GM13977 (cell line): Measurements from ENCODE around the gene PREP.
"Not testable (repeated sequence)": the region's sequence is repeated elsewhere in the genome, so short reads cannot be mapped to it uniquely, and the experiment has no call there.

Experiments used
- DNase-seq: peaks from one replicate; pipeline ENCODE4 v3.0.0; 2012; ENCODE audit warnings: low spot score
- in situ Hi-C: fragments of 300-500 bp; cut with MboI; formaldehyde crosslinking; loops from one replicate; pipeline ENCODE4 v1.12.0; 2022; ENCODE audit warnings: low sequenced_read_pairs, low pct_unique_long_range_greater_than_20kb, mixed read lengths, inconsistent platforms; ENCODE audit not compliant: unreplicated experiment
- TF ChIP-seq, protein P1 (sequence below): IDR thresholded peaks from 2 replicates; pipeline ENCODE4 v1.5.1; 2012; ENCODE audit warnings: mild to moderate bottlenecking, control low read depth; ENCODE audit not compliant: insufficient read depth; ENCODE audit errors: extremely low read depth, missing control alignments

PREP gene

DNA sequence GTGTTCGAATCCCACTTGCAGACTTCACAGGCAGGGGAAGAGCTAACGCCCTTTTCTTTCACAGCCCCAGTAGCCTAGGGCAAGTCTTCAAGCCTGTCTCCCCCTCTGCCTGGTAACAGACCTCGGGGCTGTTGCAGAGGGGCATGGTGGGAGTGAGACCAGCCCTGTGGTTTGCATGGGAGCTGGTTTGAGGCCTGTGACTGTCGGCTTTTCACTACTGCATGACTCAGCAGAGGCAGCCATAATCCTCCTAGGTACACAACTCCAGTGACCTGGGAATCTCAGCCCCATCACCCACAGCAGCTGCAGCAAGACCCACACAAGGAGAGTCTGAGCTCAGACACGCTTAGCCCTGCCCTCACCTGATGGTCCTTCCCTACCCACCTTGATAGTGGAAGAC is 167.7 kb downstream of the PREP start:
- no peak for DNase-seq
- TF ChIP-seq, protein P1, sequence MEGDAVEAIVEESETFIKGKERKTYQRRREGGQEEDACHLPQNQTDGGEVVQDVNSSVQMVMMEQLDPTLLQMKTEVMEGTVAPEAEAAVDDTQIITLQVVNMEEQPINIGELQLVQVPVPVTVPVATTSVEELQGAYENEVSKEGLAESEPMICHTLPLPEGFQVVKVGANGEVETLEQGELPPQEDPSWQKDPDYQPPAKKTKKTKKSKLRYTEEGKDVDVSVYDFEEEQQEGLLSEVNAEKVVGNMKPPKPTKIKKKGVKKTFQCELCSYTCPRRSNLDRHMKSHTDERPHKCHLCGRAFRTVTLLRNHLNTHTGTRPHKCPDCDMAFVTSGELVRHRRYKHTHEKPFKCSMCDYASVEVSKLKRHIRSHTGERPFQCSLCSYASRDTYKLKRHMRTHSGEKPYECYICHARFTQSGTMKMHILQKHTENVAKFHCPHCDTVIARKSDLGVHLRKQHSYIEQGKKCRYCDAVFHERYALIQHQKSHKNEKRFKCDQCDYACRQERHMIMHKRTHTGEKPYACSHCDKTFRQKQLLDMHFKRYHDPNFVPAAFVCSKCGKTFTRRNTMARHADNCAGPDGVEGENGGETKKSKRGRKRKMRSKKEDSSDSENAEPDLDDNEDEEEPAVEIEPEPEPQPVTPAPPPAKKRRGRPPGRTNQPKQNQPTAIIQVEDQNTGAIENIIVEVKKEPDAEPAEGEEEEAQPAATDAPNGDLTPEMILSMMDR: no peak
- in situ Hi-C loops: no loop called here

DNA sequence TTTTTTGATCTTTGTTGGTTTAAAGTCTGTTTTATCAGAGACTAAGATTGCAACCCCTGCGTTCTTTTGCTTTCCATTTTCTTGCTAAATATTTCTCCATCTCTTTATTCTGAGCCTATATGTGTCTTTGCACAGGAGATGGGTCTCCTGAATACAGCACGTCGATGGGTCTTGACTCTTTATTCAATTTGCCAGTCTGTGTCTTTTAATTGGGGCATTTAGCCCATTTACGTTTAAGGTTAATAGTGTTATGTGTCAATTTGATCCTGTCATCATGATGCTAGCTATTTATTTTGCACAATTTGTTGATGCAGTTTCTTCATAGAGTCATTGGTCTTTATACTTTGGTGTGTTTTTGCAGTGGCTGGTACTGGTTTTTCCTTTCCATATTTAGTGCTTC is 171.1 kb downstream of the PREP start:
- DNase-seq, in situ Hi-C loops: not testable (repeated sequence)
